GM18873 (cell line): ENCODE data around the gene SHROOM2.
"Not testable (repeated sequence)": the region's sequence is repeated elsewhere in the genome, so short reads cannot be mapped to it uniquely, and the experiment has no call there.

Experiments used
- ATAC-seq: cut with Tn5 transposase; IDR thresholded peaks from one replicate; pipeline ENCODE4 v1.9.1; 2021; ENCODE audit warnings: mild to moderate bottlenecking, moderate library complexity, moderate number of reproducible peaks; ENCODE audit not compliant: unreplicated experiment, low FRiP score

Gene SHROOM2

GRCh38 chrX:9785254-9785943 lies 830 bp upstream of the SHROOM2 start:
- no peak for ATAC-seq

GRCh38 chrX:9786798-9787635 lies 788 bp downstream of the SHROOM2 start:
- no peak for ATAC-seq

GRCh38 chrX:9788911-9789310 lies 2.7 kb downstream of the SHROOM2 start:
- no peak for ATAC-seq

GRCh38 chrX:9789555-9789954 lies 3.3 kb downstream of the SHROOM2 start:
- ATAC-seq, result no peak

- ATAC-seq, result no peak
These were observed 4.6 kb downstream of the SHROOM2 start for GRCh38 chrX:9790866-9791265.

GRCh38 chrX:9794495-9794894 lies 8.3 kb downstream of the SHROOM2 start:
- no peak for ATAC-seq

GRCh38 chrX:9797384-9798360 lies 11.4 kb downstream of the SHROOM2 start:
- ATAC-seq, result no peak

GRCh38 chrX:9802737-9803136 lies 16.5 kb downstream of the SHROOM2 start:
- ATAC-seq, result no peak

GRCh38 chrX:9804444-9804843 lies 18.2 kb downstream of the SHROOM2 start:
- ATAC-seq, result no peak

GRCh38 chrX:9805956-9806355 lies 19.7 kb downstream of the SHROOM2 start:
- no peak for ATAC-seq

GRCh38 chrX:9807355-9808182 lies 21.3 kb downstream of the SHROOM2 start:
- no peak for ATAC-seq

- ATAC-seq, result not testable (repeated sequence)
These were observed 23.6 kb downstream of the SHROOM2 start for GRCh38 chrX:9809876-9810275.

GRCh38 chrX:9811086-9811485 lies 24.9 kb downstream of the SHROOM2 start:
- ATAC-seq, result not testable (repeated sequence)

GRCh38 chrX:9816084-9816700 lies 30.0 kb downstream of the SHROOM2 start:
- ATAC-seq, result no peak

GRCh38 chrX:9821572-9821971 lies 35.3 kb downstream of the SHROOM2 start:
- ATAC-seq, result no peak

- ATAC-seq, result no peak
These were observed 38.3 kb downstream of the SHROOM2 start for GRCh38 chrX:9824554-9824953.

- ATAC-seq, result no peak
These were observed 39.0 kb downstream of the SHROOM2 start for GRCh38 chrX:9825129-9825790.

- no peak for ATAC-seq
These were observed 39.7 kb downstream of the SHROOM2 start for GRCh38 chrX:9825966-9826365.
